Activated CD8-positive, alpha-beta T cell treated with anti-CD3 and anti-CD28 coated beads for 36 hours (primary cell): ENCODE results near the gene CACNA1C. TPM values are rescaled to one million over a fixed set of nuclear protein-coding genes. Genes with fewer than 3 reads are reported as not detected.

Experiments used
- ATAC-seq: fragments of 200-7000 bp; cut with Tn5 transposase; one replicate; pipeline ENCODE4 v1.10.0; 2021; ENCODE audit warnings: mild to moderate bottlenecking, moderate library complexity
- CTCF ChIA-PET: fragments of 350-600 bp; sonication (Branson Sonifier 250); formaldehyde crosslinking; loops from one replicate; lab custom pipeline; 2021; ENCODE audit warnings: antibody characterized with exemption; lab: Charles Lee
- POLR2A ChIA-PET: fragments of 350-600 bp; sonication (Branson Sonifier 250); formaldehyde crosslinking; loops from one replicate; lab custom pipeline; 2021; ENCODE audit warnings: antibody characterized with exemption; lab: Charles Lee
- DNase-seq: peaks from one replicate; pipeline ENCODE4 v3.0.0-alpha.2; 2020
- H3K27ac Mint-ChIP-seq: one replicate; pipeline ENCODE4 v1.8.0; 2021; ENCODE audit warnings: mild to moderate bottlenecking, mixed read lengths
- H3K27me3 Mint-ChIP-seq: one replicate; pipeline ENCODE4 v1.8.0; 2021; ENCODE audit warnings: mixed read lengths
- H3K36me3 Mint-ChIP-seq: one replicate; pipeline ENCODE4 v1.8.0; 2021; ENCODE audit warnings: low read depth, mixed read lengths
- H3K4me1 Mint-ChIP-seq: one replicate; pipeline ENCODE4 v1.8.0; 2021; ENCODE audit warnings: low read depth, mixed read lengths
- H3K4me3 Mint-ChIP-seq: one replicate; pipeline ENCODE4 v1.8.0; 2021; ENCODE audit warnings: mild to moderate bottlenecking, moderate library complexity, mixed read lengths
- H3K9me3 Mint-ChIP-seq: one replicate; pipeline ENCODE4 v1.8.0; 2021; ENCODE audit warnings: mixed read lengths
- intact Hi-C: fragments of 100-400 bp; cut with micrococcal nuclease; formaldehyde crosslinking; loops from one replicate; pipeline ENCODE4 v1.10.0; 2022
- total RNA-seq, 2 experiments: library from RNA; stranded (reverse); gene quantifications; one replicate each; pipeline ENCODE4 v1.2.3, GENCODE V29; 2021
- TF ChIP-seq, protein P1 (sequence below): fragments of 200-600 bp; IDR thresholded peaks from one replicate; pipeline ENCODE4 v1.8.0; 2022; ENCODE audit warnings: antibody characterized with exemption, mild to moderate bottlenecking

Gene CACNA1C
- total RNA-seq, 2 experiments from 2014 or later, result 0.02 to 0.05 TPM

DNA sequence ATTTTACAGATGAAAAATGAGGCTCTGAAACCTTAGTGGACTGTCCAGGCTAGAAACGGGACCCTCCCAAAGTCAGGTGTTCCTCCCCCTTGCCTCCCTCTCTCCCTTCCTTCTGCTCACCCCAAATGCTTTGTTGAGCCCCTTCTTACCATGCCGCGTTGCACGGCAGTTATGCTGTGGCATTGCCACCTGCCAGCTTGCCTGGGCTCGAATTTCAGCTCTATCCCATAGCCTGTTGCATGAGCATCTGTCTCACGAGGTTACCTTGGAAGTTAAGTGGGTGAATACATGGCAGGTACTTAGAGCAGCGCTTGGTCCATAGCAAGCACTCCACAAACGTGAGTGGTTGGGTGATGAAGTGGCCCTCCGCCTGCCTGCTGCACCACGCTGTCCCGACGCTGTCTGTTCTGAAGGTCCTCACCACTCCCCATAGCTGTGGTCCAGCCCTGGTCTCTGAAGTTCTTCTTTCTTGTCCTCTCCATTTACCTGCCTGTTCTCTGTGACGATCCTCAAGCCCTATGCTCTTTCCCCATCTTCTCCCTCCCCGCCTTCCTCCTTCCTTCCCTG, 269.9 kb downstream of the CACNA1C start:
- intact Hi-C loops, result no loop called here
- no peak for DNase-seq
- ChIA-PET CTCF (no interaction called here), POLR2A (no interaction called here)
- TF ChIP-seq, protein P1, sequence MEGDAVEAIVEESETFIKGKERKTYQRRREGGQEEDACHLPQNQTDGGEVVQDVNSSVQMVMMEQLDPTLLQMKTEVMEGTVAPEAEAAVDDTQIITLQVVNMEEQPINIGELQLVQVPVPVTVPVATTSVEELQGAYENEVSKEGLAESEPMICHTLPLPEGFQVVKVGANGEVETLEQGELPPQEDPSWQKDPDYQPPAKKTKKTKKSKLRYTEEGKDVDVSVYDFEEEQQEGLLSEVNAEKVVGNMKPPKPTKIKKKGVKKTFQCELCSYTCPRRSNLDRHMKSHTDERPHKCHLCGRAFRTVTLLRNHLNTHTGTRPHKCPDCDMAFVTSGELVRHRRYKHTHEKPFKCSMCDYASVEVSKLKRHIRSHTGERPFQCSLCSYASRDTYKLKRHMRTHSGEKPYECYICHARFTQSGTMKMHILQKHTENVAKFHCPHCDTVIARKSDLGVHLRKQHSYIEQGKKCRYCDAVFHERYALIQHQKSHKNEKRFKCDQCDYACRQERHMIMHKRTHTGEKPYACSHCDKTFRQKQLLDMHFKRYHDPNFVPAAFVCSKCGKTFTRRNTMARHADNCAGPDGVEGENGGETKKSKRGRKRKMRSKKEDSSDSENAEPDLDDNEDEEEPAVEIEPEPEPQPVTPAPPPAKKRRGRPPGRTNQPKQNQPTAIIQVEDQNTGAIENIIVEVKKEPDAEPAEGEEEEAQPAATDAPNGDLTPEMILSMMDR, result no peak
- H3K9me3 Mint-ChIP-seq, result no peaks in the 10 kb centered on the region
- peaks cover 7% of the 10 kb centered on the region for H3K27me3 Mint-ChIP-seq
- no peaks in the 10 kb centered on the region for H3K36me3 Mint-ChIP-seq
- ATAC-seq, result no peak
- no peak overlapping the region for H3K27ac Mint-ChIP-seq
- H3K4me1 Mint-ChIP-seq, result no peaks in the 10 kb centered on the region
- H3K4me3 Mint-ChIP-seq, result no peak overlapping the region

DNA sequence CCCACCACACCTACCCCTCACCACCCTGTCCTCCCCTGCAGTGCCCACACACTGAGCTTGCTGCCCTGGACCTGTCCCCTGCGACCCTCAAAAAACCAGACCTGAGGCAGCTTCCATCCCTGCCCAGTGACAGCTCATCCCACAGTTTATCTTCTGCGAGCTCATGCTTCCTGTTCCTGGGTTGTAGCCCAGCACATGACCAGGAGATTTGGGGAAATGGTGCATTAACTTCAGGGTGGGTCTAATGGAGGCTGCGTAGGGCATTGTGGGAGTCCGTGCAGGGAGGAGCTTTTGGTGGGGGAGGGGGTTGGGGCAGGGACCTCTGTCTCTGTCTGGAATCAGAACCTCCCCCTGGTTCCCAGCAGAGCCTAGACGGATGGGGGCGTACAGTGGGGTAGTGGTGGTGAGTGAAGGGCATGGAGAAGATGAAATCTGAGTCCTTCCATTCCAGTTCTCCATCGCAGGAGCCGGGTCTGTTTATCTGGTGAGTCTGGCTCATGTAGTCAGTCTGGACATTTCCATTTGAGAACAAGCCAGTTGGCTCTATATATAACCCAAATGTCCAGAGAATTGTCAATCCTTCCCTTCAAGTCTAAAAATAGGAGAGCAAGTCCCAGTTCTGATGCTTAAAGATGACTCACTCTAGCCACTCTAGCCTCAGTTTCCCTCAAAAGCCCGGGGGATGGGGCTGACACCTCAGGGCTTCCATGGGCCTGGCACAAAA, 270.9 kb downstream of the CACNA1C start:
- TF ChIP-seq, protein P1, result no peak
- Mint-ChIP-seq H3K36me3 (no peaks in the 10 kb centered on the region), H3K4me3 (no peak overlapping the region), H3K9me3 (no peaks in the 10 kb centered on the region), H3K27me3 (peaks cover 7% of the 10 kb centered on the region), H3K4me1 (no peaks in the 10 kb centered on the region), H3K27ac (no peak overlapping the region)
- intact Hi-C loops, result no loop called here
- DNase-seq (no peak), ATAC-seq (no peak)
- ChIA-PET POLR2A (no interaction called here), CTCF (no interaction called here)

DNA sequence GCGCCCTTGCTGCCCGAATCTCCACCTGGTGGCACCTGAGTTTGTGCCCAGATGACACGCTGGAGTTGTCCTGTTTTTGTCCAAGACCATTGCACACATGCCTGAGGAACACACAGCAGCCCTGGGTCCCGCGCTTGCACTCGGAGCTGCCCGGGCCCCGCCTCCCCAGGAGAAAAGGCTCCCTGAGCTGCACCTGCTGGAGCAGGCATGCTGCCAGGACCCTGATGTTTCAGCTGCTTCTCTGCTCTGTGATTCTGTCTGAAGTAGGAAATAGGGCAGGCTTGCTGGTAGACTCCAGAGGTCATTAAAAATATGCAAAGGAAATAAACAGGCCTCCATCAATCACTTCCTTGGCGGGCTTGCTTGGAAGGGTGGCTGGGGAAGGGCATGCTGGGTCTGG, 271.6 kb downstream of the CACNA1C start:
- peaks cover 7% of the 10 kb centered on the region for H3K27me3 Mint-ChIP-seq
- H3K27ac Mint-ChIP-seq, result no peak overlapping the region
- ChIA-PET POLR2A (no interaction called here), CTCF (interaction anchor here (1.5 kb wide), 1 partner anchor 70 kb away, joined by 4 read pairs; no protein-coding TSS in a partner anchor)
- TF ChIP-seq, protein P1, result no peak
- H3K36me3 Mint-ChIP-seq, result no peaks in the 10 kb centered on the region
- ATAC-seq (no peak), DNase-seq (no peak)
- H3K4me3 Mint-ChIP-seq, result no peak overlapping the region
- H3K9me3 Mint-ChIP-seq, result no peaks in the 10 kb centered on the region
- H3K4me1 Mint-ChIP-seq, result no peaks in the 10 kb centered on the region
- intact Hi-C loops, result no loop called here

DNA sequence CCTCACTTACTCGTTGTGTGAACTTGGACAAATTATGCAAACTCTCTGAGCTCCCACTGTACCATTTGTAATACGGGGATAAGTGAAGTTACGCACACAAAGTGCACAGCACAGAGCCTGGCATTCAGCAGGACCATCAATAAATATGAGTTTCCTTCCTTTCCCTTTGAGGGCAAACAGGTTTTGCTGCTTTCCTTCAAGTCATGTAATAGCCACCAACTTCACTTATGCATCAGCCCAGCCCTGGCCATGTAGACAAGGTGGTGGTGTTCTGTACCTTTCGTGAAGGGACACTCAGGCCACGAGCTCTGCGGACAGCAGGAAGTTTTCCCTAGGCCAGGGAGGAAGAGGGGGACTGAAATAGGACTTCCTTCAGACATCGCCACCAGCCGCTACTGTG, 272.7 kb downstream of the CACNA1C start:
- ChIA-PET CTCF (interaction anchor here (1.5 kb wide), 1 partner anchor 69 kb away, joined by 4 read pairs; no protein-coding TSS in a partner anchor), POLR2A (no interaction called here)
- TF ChIP-seq, protein P1, result no peak
- DNase-seq, result no peak
- Mint-ChIP-seq H3K27ac (no peak overlapping the region), H3K9me3 (no peaks in the 10 kb centered on the region), H3K27me3 (peaks cover 7% of the 10 kb centered on the region), H3K4me3 (no peak overlapping the region), H3K36me3 (no peaks in the 10 kb centered on the region), H3K4me1 (no peaks in the 10 kb centered on the region)
- ATAC-seq, result no peak
- intact Hi-C loops, result no loop called here

DNA sequence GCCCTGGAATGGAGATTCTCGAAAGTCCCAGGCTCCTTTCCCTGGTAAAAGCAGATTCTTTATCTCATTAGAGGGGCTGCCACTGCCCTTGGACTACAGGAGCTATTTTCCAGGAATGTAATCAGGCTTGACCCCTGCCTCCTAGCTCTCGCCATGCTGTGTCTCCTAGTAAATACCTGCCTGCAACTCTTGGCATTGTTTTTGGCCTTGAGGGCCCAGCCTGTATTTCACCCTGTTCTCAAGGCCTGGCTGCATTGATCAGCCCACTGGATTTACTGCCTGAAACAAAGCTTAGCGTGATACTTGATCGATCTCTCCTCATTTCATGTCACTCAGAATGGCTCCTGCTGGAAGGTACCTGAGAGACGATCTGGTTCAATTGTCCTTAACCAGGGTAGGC, 273.7 kb downstream of the CACNA1C start:
- Mint-ChIP-seq H3K4me1 (no peaks in the 10 kb centered on the region), H3K9me3 (no peaks in the 10 kb centered on the region), H3K36me3 (no peaks in the 10 kb centered on the region), H3K4me3 (no peak overlapping the region), H3K27ac (no peak overlapping the region), H3K27me3 (peaks cover 4% of the 10 kb centered on the region)
- CTCF ChIA-PET, result no interaction called here
- TF ChIP-seq, protein P1, result no peak
- ATAC-seq (no peak), DNase-seq (no peak)
- intact Hi-C loops, result no loop called here
- POLR2A ChIA-PET, result no interaction called here
